Body of pancreas (tissue), 4 donors: ENCODE data around the gene PLCG2. TPM values are rescaled to one million over a fixed set of nuclear protein-coding genes. Genes with fewer than 3 reads are reported as not detected.

Source experiments
- ATAC-seq: fragments of 150-250 bp; one replicate; pipeline ENCODE4 v1.9.1; 2016
- DNase-seq, 4 donors: peaks; one replicate each; pipeline ENCODE4 v3.0.0-alpha.2; 2019
- H3K27ac ChIP-seq, 4 donors: fragments of 200-600 bp; sonication (generic); 1 replicate in 3 of 4; 2 replicates in 1 of 4; pipeline versions ENCODE4 v1.5.1 to v1.6.1; 2016 to 2019; ENCODE audit warnings: mild to moderate bottlenecking in 1 of 4, mixed read lengths in 1 of 4, moderate library complexity in 1 of 4
- H3K27me3 ChIP-seq, 2 donors: fragments of 200-600 bp; sonication (generic); one replicate each; pipeline ENCODE4 v1.6.0; 2016; ENCODE audit warnings: mild to moderate bottlenecking in 1 of 2
- H3K36me3 ChIP-seq, 2 donors: fragments of 200-600 bp; sonication (generic); replicated peaks in 1 of 2; 2 replicates each; pipeline ENCODE4 v1.5.1; 2016; ENCODE audit warnings: low read depth in 2 of 2; ENCODE audit not compliant: insufficient read depth in 1 of 2
- H3K4me1 ChIP-seq: fragments of 200-600 bp; sonication (generic); one replicate; pipeline ENCODE4 v1.6.0; 2016
- H3K4me3 ChIP-seq, 2 donors: fragments of 200-600 bp; sonication (generic); 1 replicate in 1 of 2; 2 replicates in 1 of 2; pipeline ENCODE4 v1.5.1; 2016 to 2019
- H3K9me3 ChIP-seq, 3 donors: fragments of 200-600 bp; sonication (generic); 1 replicate in 2 of 3; 2 replicates in 1 of 3; pipeline ENCODE4 v1.5.1; 2016
- CTCF ChIP-seq, 7 experiments: fragments of 450-650 bp in 4 of 7; fragments of 200-600 bp in 3 of 7; sonication (generic) in 3 of 7; IDR thresholded peaks; one replicate each; pipeline ENCODE4 v1.5.1; 2016 to 2019; ENCODE audit warnings: antibody characterized with exemption in 7 of 7
- POLR2A ChIP-seq, 3 donors: fragments of 450-650 bp; IDR thresholded peaks; one replicate each; pipeline ENCODE4 v1.6.1; 2016; ENCODE audit warnings: antibody characterized with exemption in 3 of 3, mild to moderate bottlenecking in 2 of 3
- WGBS, 2 donors: methylation state at CpG; one replicate each; pipeline ENCODE4 v1.1.5; 2017; 5-methylcytosine and 5-hydroxymethylcytosine counted together
- intact Hi-C: fragments of 100-400 bp; cut with DNase I; formaldehyde crosslinking; loops from one replicate; pipeline ENCODE4 v1.15.1; 2023
- total RNA-seq, 2 donors: library from RNA; depleted of rRNA; stranded (reverse); fragments of >200 nt; gene quantifications; one replicate each; pipeline ENCODE4 v1.1.0, GENCODE V29; 2016

PLCG2 gene
- total RNA-seq, 2 donors from 2014 or later, result 6.7 to 9.6 TPM

- intact Hi-C loops, result no loop called here
Observed at GRCh38 chr16:81848306-81848853, 69.3 kb downstream of the PLCG2 start.

GRCh38 chr16:81850197-81850944, 71.3 kb downstream of the PLCG2 start:
- ATAC-seq, result no peak

More at GRCh38 chr16:81848306-81848853, 69.3 kb downstream of the PLCG2 start:
- no peaks in the 10 kb centered on the region for H3K4me1 ChIP-seq
- WGBS, 2 donors, result 62 to 67% methylated on average over 4 of the region's 4 CpGs
- ATAC-seq (no peak), DNase-seq (no peak)
- no peaks in the 10 kb centered on the region for H3K9me3 ChIP-seq
- TF ChIP-seq POLR2A (IDR thresholded peaks at IDR 0.05) (no peak), CTCF (IDR thresholded peaks at IDR 0.05) (no peak)
- H3K4me3 ChIP-seq, result no peak overlapping the region
- no peaks in the 10 kb centered on the region for H3K27me3 ChIP-seq
- no peak overlapping the region for H3K27ac ChIP-seq
- H3K36me3 ChIP-seq, result no peaks in the 10 kb centered on the region

GRCh38 chr16:81852347-81852746, 73.3 kb downstream of the PLCG2 start:
- TF ChIP-seq POLR2A (IDR thresholded peaks at IDR 0.05) (no peak), CTCF (IDR thresholded peaks at IDR 0.05) (no peak)
- DNase-seq (no peak), ATAC-seq (no peak)
- Histone ChIP-seq H3K27ac (no peak overlapping the region), H3K27me3 (no peaks in the 10 kb centered on the region), H3K36me3 (no peaks in the 10 kb centered on the region), H3K4me1 (no peaks in the 10 kb centered on the region), H3K9me3 (no peaks in the 10 kb centered on the region), H3K4me3 (no peak overlapping the region)
- intact Hi-C loops, result no loop called here
- WGBS, 2 donors, result 77 to 85% methylated on average over 2 of the region's 2 CpGs

More at GRCh38 chr16:81850197-81850944, 71.3 kb downstream of the PLCG2 start:
- no peak for TF ChIP-seq POLR2A (IDR thresholded peaks at IDR 0.05)
- no peak for TF ChIP-seq CTCF (IDR thresholded peaks at IDR 0.05)
- no peak for DNase-seq
- Histone ChIP-seq H3K27ac (no peak overlapping the region), H3K4me1 (no peaks in the 10 kb centered on the region), H3K9me3 (no peaks in the 10 kb centered on the region), H3K36me3 (no peaks in the 10 kb centered on the region), H3K27me3 (no peaks in the 10 kb centered on the region), H3K4me3 (no peak overlapping the region)
- 54 to 58% methylated on average over 10 of the region's 10 CpGs for WGBS, 2 donors
- intact Hi-C loops, result no loop called here

- ATAC-seq (no peak), DNase-seq (no peak)
- Histone ChIP-seq H3K27me3 (no peaks in the 10 kb centered on the region), H3K36me3 (no peaks in the 10 kb centered on the region), H3K4me1 (no peaks in the 10 kb centered on the region), H3K27ac (no peak overlapping the region), H3K4me3 (no peak overlapping the region), H3K9me3 (no peaks in the 10 kb centered on the region)
- 67 to 85% methylated on average over 8 of the region's 8 CpGs for WGBS, 2 donors
- intact Hi-C loops, result no loop called here
- TF ChIP-seq CTCF (IDR thresholded peaks at IDR 0.05) (no peak), POLR2A (IDR thresholded peaks at IDR 0.05) (no peak)
Observed at GRCh38 chr16:81855552-81856153, 76.6 kb downstream of the PLCG2 start.
